ENCODE data around the gene MRGPRG. TPM values are rescaled to one million over a fixed set of nuclear protein-coding genes. Genes with fewer than 3 reads are reported as not detected.

Gene MRGPRG
- total RNA-seq, 2 experiments from 2014 or later, result not detected

- intact Hi-C loops (cut with DNase I, micrococcal nuclease), result no loop called here
- H3K4me1 Mint-ChIP-seq (ENCODE audit: low read depth), result no peaks in the 10 kb centered on the region
- H3K27me3 Mint-ChIP-seq, result peaks cover 21% of the 10 kb centered on the region
- Histone ChIP-seq H3K9me3 (ENCODE audit: control insufficient read depth in 1 of 2, insufficient read depth in 1 of 2, low read length in 2 of 2) (no peaks in the 10 kb centered on the region), H3K36me3 (ENCODE audit: insufficient read depth, low read length) (no peaks in the 10 kb centered on the region), H3K27ac (ENCODE audit: low read depth in 1 of 2, low read length in 2 of 2) (no peak overlapping the region), H3K4me1 (ENCODE audit: insufficient read depth, low read length) (no peaks in the 10 kb centered on the region), H3K27me3 (ENCODE audit: control insufficient read depth in 1 of 2, insufficient read depth in 2 of 2, low read length in 2 of 2) (no peaks in the 10 kb centered on the region), H3K4me3 (ENCODE audit: low read length) (no peak overlapping the region)
- H3K4me3 Mint-ChIP-seq, result no peak overlapping the region
- no peak overlapping the region for H3K27ac Mint-ChIP-seq
- TF ChIP-seq CTCF (IDR thresholded peaks at IDR 0.05), result no peak
- CTCF ChIA-PET, result no interaction called here
- H3K36me3 Mint-ChIP-seq (ENCODE audit: low read depth), result no peaks in the 10 kb centered on the region
- ATAC-seq (ENCODE audit: poor library complexity) (no peak), DNase-seq (no peak)
- H3K9me3 Mint-ChIP-seq, result no peaks in the 10 kb centered on the region
- POLR2A ChIA-PET, result no interaction called here
These were observed 26.5 kb upstream of the MRGPRG start for GRCh38 chr11:3245071-3245470.

GRCh38 chr11:3243880-3244279 is 25.3 kb upstream of the MRGPRG start:
- Histone ChIP-seq H3K27me3 (ENCODE audit: control insufficient read depth in 1 of 2, insufficient read depth in 2 of 2, low read length in 2 of 2) (peaks cover 0 to 2% of the 10 kb centered on the region in 2 experiments), H3K9me3 (ENCODE audit: control insufficient read depth in 1 of 2, insufficient read depth in 1 of 2, low read length in 2 of 2) (no peaks in the 10 kb centered on the region), H3K36me3 (ENCODE audit: insufficient read depth, low read length) (no peaks in the 10 kb centered on the region), H3K4me1 (ENCODE audit: insufficient read depth, low read length) (no peaks in the 10 kb centered on the region), H3K4me3 (ENCODE audit: low read length) (no peak overlapping the region), H3K27ac (ENCODE audit: low read depth in 1 of 2, low read length in 2 of 2) (no peak overlapping the region)
- intact Hi-C loops (cut with DNase I, micrococcal nuclease), result no loop called here
- ChIA-PET CTCF (no interaction called here), POLR2A (no interaction called here)
- no peak for ATAC-seq (ENCODE audit: poor library complexity)
- H3K9me3 Mint-ChIP-seq, result no peaks in the 10 kb centered on the region
- H3K4me3 Mint-ChIP-seq, result no peak overlapping the region
- no peaks in the 10 kb centered on the region for H3K36me3 Mint-ChIP-seq (ENCODE audit: low read depth)
- TF ChIP-seq CTCF (IDR thresholded peaks at IDR 0.05), result no peak
- no peak overlapping the region for H3K27ac Mint-ChIP-seq
- H3K4me1 Mint-ChIP-seq (ENCODE audit: low read depth), result no peaks in the 10 kb centered on the region
- DNase-seq, result no peak
- peaks cover 21% of the 10 kb centered on the region for H3K27me3 Mint-ChIP-seq

GRCh38 chr11:3237119-3237518 is 18.5 kb upstream of the MRGPRG start:
- H3K27ac Mint-ChIP-seq, result no peak overlapping the region
- H3K9me3 Mint-ChIP-seq, result no peaks in the 10 kb centered on the region
- POLR2A ChIA-PET, result no interaction called here

More at GRCh38 chr11:3237119-3237518, 18.5 kb upstream of the MRGPRG start:
- Histone ChIP-seq H3K36me3 (ENCODE audit: insufficient read depth, low read length) (no peaks in the 10 kb centered on the region), H3K4me3 (ENCODE audit: low read length) (no peak overlapping the region), H3K27me3 (ENCODE audit: control insufficient read depth in 1 of 2, insufficient read depth in 2 of 2, low read length in 2 of 2) (peaks cover 0 to 2% of the 10 kb centered on the region in 2 experiments), H3K9me3 (ENCODE audit: control insufficient read depth in 1 of 2, insufficient read depth in 1 of 2, low read length in 2 of 2) (no peaks in the 10 kb centered on the region), H3K4me1 (ENCODE audit: insufficient read depth, low read length) (no peaks in the 10 kb centered on the region), H3K27ac (ENCODE audit: low read depth in 1 of 2, low read length in 2 of 2) (no peak overlapping the region)
- Mint-ChIP-seq H3K27me3 (peaks cover under 1% of the 10 kb centered on the region), H3K36me3 (ENCODE audit: low read depth) (no peaks in the 10 kb centered on the region), H3K4me3 (no peak overlapping the region), H3K4me1 (ENCODE audit: low read depth) (no peaks in the 10 kb centered on the region)
- TF ChIP-seq CTCF (IDR thresholded peaks at IDR 0.05), result no peak
- intact Hi-C loops (cut with DNase I, micrococcal nuclease), result loop anchor here in 1 of 2 experiments (10.0 kb wide), 1 partner anchor 982 kb away; no protein-coding TSS in a partner anchor
- DNase-seq (no peak), ATAC-seq (ENCODE audit: poor library complexity) (no peak)
- CTCF ChIA-PET, result no interaction called here

All from CD4-positive, alpha-beta T cell (primary cell).